Prostate gland (tissue), 2 donors: ENCODE data around the gene POLR2M.

Source experiments
- CTCF ChIP-seq, 4 experiments: fragments of 200-600 bp in 2 of 4; fragments of 450-650 bp in 2 of 4; sonication (generic) in 2 of 4; IDR thresholded peaks; 1 replicate in 3 of 4; 2 replicates in 1 of 4; pipeline ENCODE4 v1.5.1; 2016 to 2019; ENCODE audit warnings: antibody characterized with exemption in 4 of 4, mild to moderate bottlenecking in 2 of 4, moderate library complexity in 2 of 4
- POLR2A ChIP-seq: fragments of 450-650 bp; IDR thresholded peaks from one replicate; pipeline ENCODE4 v1.6.1; 2016; ENCODE audit warnings: antibody characterized with exemption, mild to moderate bottlenecking
- POLR2AphosphoS5 ChIP-seq: sonication (generic); formaldehyde crosslinking; IDR thresholded peaks from one replicate; pipeline ENCODE4 v1.6.1; 2017; ENCODE audit warnings: antibody characterized with exemption

- no peak for TF ChIP-seq CTCF (IDR thresholded peaks at IDR 0.05)
- no peak for TF ChIP-seq POLR2A
- TF ChIP-seq POLR2AphosphoS5, result no peak
These were observed 28.3 kb downstream of the POLR2M start for GRCh38 chr15:57734860-57735259.
